Measurements from ENCODE around the gene RFESD.

RFESD gene

DNA sequence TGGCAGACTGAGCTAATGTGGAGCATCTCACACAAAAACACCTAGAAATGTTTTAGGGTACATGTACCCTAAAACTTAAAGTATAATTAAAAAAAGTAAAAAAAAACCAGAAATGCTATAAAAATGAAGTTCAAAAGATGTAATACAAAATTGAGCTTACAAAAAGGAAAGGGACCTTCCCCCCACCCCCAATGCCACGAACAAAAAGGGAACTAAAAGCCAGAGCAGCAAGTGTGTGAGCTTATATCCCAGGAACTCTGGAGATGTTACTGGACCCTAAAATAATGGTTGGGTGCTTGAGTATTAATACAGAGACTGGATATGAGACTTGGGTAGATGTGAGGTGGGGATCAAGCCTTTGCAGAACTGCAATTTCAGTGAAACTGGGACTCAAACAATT is 25.2 kb downstream of the RFESD start:
- no peaks in the 10 kb centered on the region for H3K27me3 ChIP-seq
- no peaks in the 10 kb centered on the region for H3K9me3 ChIP-seq
- TF ChIP-seq CTCF (IDR thresholded peaks at IDR 0.05) = no peak
- peaks cover 2 to 4% of the 10 kb centered on the region in 2 experiments for H3K4me1 ChIP-seq (ENCODE audit: control insufficient read depth in 1 of 2, insufficient read depth in 1 of 2, low read depth in 1 of 2, low read length in 1 of 2)
- H3K36me3 ChIP-seq = no peaks in the 10 kb centered on the region
- H3K27ac ChIP-seq = no peak overlapping the region
- no peak overlapping the region for H3K4me3 ChIP-seq (ENCODE audit: low read depth in 1 of 2, low read length in 1 of 2)

DNA sequence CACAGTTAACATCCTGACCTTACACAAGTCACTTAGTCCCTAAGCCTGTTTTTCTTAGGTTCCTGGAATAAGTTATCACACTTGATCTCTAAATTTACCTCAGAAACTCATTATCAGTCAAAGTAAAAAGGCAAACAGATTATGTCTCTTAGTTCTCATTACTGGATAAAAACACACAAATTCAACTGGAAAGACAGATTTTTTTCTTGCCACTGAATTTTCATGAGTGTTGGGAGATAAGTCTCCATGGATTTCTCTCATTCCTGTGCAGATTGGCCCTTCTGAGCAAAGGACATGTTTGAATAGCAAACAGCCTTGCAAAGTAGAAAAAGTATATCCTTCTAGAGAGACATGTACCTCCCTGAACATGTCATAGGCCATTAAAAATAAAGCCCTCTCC is 26.1 kb downstream of the RFESD start:
- TF ChIP-seq CTCF (IDR thresholded peaks at IDR 0.05) = no peak
- H3K4me1 ChIP-seq (ENCODE audit: control insufficient read depth in 1 of 2, insufficient read depth in 1 of 2, low read depth in 1 of 2, low read length in 1 of 2) = no peaks in the 10 kb centered on the region
- H3K9me3 ChIP-seq = no peaks in the 10 kb centered on the region
- H3K27ac ChIP-seq = no peak overlapping the region
- H3K36me3 ChIP-seq = no peaks in the 10 kb centered on the region
- H3K4me3 ChIP-seq (ENCODE audit: low read depth in 1 of 2, low read length in 1 of 2) = no peak overlapping the region
- H3K27me3 ChIP-seq = no peaks in the 10 kb centered on the region

DNA sequence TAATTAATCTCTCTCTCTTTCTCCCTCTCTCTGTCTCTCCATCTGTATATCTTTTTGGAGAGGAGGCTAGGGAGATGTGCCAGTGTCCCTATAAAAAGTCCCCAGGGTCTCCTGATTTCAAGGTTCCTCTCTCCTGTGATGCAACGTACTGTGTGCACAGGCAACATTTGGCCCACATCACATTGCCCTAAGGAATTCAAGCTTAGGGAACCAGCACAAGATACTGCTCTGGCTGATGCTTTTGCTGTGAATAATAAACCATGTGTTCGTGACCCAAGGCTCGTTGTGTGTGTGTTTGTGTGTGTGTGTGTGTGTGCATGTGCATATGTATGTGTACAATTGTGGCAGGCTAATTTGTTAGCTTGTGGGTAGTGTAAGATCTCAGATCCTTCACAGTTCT is 26.5 kb downstream of the RFESD start:
- no peak for TF ChIP-seq CTCF (IDR thresholded peaks at IDR 0.05)
- Histone ChIP-seq H3K36me3 (no peaks in the 10 kb centered on the region), H3K27ac (no peak overlapping the region), H3K4me3 (ENCODE audit: low read depth in 1 of 2, low read length in 1 of 2) (no peak overlapping the region), H3K9me3 (no peaks in the 10 kb centered on the region), H3K27me3 (no peaks in the 10 kb centered on the region), H3K4me1 (ENCODE audit: control insufficient read depth in 1 of 2, insufficient read depth in 1 of 2, low read depth in 1 of 2, low read length in 1 of 2) (no peaks in the 10 kb centered on the region)

DNA sequence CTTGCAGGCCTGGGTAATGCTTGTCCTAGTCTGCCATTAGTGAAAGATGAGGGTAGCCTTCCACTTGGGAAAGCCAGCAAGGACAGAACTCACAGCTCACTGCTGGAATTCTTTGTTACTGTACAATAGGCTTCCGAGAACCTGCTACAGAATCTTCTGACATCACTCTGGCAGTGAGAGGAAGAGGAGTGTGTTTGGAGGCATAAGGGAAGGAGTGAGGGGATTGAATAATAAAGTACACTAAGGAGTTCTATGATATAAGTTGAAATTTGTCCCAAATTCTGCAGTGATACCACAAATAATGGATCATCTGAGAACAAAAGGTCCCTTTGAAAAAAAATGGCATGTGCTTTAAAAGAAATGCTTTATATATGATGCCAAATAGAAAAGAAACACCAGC is 36.3 kb downstream of the RFESD start, which contains the start of gene SPATA9:
SPATA9 (minus strand) TSS at position 101 of the 400 bp plus-strand sequence. CDS start 137 bp downstream, outside the sequence.
- no peak within 1 kb of the TSS for H3K4me3 ChIP-seq (ENCODE audit: low read depth in 1 of 2, low read length in 1 of 2)
- TF ChIP-seq CTCF (IDR thresholded peaks at IDR 0.05) = no peak
- no peak within 1 kb of the TSS for H3K27ac ChIP-seq

DNA sequence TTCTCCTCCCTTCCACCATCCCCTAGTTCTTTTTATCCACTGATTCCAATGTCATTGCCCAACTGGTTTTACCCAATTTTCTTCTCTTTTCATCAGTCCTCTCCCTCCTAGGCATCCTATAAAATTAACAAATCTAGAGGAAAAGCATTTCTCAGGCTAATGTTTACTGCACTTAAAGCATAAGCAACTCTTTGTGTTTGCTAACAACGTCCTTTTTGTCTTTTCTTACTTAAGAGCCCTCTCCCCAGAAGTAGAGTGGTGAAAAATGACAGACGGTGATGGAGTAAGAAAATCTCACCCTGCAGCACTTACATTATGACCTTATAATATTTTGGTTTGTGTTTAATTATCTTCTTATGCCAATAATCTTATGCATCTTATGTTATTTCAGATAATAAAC is 37.8 kb downstream of the RFESD start:
- Histone ChIP-seq H3K36me3 (no peaks in the 10 kb centered on the region), H3K27ac (no peak overlapping the region), H3K4me3 (ENCODE audit: low read depth in 1 of 2, low read length in 1 of 2) (no peak overlapping the region), H3K9me3 (no peaks in the 10 kb centered on the region), H3K27me3 (no peaks in the 10 kb centered on the region), H3K4me1 (ENCODE audit: control insufficient read depth in 1 of 2, insufficient read depth in 1 of 2, low read depth in 1 of 2, low read length in 1 of 2) (no peaks in the 10 kb centered on the region)
- TF ChIP-seq CTCF (IDR thresholded peaks at IDR 0.05) = no peak

More for the DNA sequence above, 36.3 kb downstream of the RFESD start, which contains the start of gene SPATA9:
- Histone ChIP-seq H3K36me3 (no peaks in the 10 kb centered on the region), H3K27me3 (no peaks in the 10 kb centered on the region), H3K4me1 (ENCODE audit: control insufficient read depth in 1 of 2, insufficient read depth in 1 of 2, low read depth in 1 of 2, low read length in 1 of 2) (no peaks in the 10 kb centered on the region), H3K9me3 (no peaks in the 10 kb centered on the region)

- H3K9me3 ChIP-seq = no peaks in the 10 kb centered on the region
- H3K27me3 ChIP-seq = no peaks in the 10 kb centered on the region
- no peaks in the 10 kb centered on the region for H3K4me1 ChIP-seq (ENCODE audit: control insufficient read depth in 1 of 2, insufficient read depth in 1 of 2, low read depth in 1 of 2, low read length in 1 of 2)
- H3K27ac ChIP-seq = no peak overlapping the region
- no peak for TF ChIP-seq CTCF (IDR thresholded peaks at IDR 0.05)
- no peak overlapping the region for H3K4me3 ChIP-seq (ENCODE audit: low read depth in 1 of 2, low read length in 1 of 2)
- H3K36me3 ChIP-seq = no peaks in the 10 kb centered on the region
These were observed 40.1 kb downstream of the RFESD start for GRCh38 chr5:95686651-95687050.

Data from neutrophil (primary cell).